DMS114 treated with DMSO at 0.1 percent for 48 hours (cell line): ENCODE results near the gene TMEM151A.

Experiments used
- DNase-seq: peaks from one replicate; lab custom pipeline; 2025; ENCODE audit not compliant: unreplicated experiment; lab: John Stamatoyannopoulos, UW

Gene TMEM151A

DNA sequence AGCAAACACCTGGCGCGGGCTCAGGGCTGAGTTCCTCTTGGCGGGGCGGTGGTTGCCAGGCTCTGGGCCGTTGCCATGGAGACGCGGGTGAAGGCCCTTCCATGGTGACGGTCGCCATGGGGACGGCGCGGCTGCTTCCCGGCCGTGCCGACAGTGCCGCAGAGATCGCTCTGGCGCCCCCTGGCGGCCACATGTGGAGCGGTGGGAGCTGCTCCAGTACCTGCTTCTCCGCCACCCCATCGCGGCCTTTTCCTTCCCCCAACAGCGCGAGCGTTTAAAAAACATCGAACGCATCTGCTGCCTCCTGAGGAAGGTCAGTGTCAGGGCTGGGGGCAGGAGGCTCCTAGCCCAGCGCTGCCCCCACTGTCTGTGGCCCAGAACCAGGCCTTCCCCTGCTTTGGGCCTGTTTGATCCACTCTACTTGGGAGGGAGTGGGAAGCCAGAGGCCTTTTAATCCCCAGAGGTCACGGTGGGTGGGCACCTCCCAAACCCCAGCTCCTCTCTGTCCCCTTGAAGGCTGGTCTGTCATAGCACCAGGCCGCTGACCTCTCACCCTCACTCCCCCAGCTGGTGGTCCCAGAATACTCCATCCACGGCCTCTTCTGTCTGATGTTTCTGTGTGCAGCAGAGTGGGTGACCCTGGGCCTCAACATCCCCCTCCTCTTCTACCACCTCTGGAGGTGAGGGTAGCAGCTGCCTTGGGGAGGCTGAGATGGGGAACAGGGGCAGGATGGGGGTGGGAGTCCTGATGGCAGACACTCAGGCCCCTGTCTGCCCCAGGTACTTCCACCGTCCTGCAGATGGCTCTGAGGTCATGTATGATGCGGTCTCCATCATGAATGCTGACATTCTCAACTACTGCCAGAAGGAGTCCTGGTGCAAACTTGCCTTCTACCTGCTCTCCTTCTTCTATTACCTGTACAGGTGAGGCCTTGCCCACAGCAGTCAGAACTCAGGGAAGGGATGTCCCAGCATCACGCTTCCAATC, 8.9 kb upstream of the TMEM151A start:
- DNase-seq: peak; percentile 82

DNA sequence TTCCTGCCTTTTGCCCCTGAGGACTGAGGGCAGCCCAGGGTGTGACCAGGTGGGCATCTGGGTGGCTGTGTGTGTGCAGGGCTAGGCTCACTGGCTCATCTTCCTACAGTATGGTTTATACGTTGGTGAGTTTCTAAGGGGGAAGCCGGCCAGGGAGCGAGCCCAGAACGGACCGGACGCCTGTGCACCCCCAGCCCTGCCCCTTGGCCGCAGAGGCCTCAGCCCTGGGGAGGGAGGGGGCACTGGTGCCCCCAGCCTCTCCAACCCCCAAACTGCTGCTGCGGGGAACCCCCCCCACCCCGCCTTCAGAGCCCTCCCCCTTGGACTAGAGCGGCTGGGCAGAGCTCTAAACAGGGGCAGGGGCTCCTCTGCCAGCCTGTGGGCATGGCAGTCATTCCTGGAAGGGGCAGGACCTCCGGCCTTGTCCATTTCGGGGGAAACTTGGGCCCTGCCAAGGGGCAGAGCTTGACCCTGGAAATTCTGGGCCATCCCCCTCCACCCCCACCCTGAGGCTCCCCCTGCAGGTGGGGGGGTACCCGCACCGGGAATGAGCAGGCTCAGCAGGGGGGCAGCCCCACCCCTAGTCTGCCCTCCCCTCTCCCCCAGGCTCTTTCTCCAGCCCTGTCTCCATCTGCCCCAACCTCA, 8.1 kb upstream of the TMEM151A start:
- DNase-seq: no peak

DNA sequence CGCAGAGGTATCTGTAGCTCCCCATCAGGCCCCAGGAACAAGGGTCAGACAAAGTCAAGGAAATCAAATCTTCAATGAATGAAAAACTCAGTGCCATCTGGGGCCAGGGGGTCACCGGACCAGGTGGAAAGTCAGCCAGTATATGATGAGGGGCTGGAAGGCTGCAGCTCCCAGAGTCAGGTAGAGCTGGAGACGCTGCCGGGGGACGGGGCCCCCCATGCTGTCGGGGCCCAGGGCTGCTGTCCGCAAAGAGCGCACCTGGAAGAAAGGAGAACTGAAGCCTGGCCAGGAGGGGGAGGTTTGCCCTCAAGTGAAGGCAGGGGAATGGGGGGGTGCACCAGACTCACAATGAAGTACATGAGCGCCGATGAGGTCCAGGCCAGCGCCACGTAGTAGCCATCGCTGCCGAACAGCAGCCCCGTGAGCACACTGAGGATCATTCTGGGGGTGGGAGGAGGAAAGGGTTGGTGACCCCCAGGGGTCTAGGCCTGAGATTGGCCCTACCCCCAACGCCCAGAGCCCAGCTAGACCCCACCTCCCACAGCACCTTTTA, 7.1 kb upstream of the TMEM151A start:
- DNase-seq: no peak

DNA sequence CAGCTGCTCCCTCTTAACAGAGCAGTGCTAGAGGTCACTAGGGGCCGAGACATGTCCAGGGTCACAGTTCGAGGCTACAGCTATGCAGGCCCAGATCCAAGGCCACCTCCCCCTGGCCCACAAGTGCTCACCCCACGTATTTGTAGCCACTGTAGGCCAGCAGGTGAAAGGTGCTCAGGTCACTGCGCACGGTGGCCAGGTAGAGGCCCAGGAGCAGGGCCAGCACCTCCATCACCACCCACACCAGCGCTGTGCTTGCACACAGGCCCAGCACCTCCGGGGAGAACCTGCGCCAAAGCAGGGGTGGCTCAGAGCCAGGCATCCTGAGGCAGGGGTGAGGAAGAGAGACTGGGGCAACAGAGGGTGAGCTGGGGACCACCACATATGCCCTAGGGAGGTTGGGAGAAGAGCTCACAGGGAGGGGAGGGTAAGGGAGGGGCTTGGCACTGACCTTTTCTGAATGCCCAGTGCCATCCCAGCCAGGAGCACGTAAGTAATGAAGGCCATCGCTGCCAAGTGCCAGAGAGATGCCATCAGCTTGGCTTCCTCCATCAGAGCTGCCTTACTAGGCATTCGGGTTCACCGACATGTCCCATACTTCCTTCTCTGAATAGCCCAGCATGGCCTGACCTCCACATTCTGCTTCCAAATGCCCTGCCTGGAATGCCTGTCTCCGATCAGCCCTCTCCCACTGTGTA, 6.3 kb upstream of the TMEM151A start:
- DNase-seq: no peak

DNA sequence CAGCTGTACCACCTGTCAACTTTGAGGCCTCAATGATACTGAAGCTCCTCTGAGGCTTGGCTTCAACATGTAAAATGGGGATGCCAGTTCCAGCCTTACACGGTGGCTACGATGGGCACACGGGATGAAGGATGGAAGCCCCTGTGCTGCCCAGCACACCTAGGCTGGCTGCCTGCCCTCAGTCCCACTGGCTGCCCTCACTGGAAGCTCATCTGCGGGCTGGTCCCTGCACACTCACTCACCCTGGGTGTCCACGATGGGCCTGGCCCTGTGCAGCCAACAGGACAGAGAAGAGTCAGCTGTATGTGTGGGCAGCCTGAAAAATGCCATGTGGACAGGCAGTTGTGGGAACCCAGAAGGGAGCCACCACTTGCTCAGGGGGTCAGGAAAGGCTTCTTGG, 5.0 kb upstream of the TMEM151A start:
- DNase-seq: no peak

DNA sequence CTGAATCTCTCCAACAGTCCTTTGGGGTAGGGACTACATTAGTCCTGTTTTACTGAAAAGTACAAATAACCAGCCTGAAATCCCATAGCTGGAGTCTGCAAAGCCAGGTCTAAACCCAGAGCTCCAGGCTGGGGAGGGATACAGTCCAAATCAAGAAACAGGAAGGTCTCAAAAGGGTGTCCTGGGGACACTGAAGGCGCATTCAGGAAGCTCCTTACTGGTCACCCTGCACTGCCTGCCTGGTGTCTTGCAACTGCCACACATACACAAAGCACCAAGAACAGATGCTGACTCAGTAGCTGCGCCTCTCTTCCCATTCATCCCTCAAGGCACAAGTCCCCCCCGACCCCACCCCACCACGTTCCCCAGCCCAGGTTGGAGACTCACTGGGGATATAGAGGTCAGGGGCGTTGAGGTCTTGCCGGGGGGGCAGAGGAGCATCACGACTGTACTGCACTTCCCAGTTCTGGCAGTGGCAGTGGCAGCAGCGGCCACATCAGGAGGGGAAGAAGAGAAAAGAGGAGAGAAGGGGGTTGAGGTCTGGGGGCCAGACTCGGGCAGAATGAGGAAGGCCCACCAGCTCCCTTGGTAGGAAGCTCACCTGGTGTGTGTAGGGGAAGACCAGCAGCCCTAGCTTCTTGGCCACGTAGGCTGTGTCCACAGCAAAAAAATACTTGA, 4.3 kb upstream of the TMEM151A start:
- no peak for DNase-seq

DNA sequence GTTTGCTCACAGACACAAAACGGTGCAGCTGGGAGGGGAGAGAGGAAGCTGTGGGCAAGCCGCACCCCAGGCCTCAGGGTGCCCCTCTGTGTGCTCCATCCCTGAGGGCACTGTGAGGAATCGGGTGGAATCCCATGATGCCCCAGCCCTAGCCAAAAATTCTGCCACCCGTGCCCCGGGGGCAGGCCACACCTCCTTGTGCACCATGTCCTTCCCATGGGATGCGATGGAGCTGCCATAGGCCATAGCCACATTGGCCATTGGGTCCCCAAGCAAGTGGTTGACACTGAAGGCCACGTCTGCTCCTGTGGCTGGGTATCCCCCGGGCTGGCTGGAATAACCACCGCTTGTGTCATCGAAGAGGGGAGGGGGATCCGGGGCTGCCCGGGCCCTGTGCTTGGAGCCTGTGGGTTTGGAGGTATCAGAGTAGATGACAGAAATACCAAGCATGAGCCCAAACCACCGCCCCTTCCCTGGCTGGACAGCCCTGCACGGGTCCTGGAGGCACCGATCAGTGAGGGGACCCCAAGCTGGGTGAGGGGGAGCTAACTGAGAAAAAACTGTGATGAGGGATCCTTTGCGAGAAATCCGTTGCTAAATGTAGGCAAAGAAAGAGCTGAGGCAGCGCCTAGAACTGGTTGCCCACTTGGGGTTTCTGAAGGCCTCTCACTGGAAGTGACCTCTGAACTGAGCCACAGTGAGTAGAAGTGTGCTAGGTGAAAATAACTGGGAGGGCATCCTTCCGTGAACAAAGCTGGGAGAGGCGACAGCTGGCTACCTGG, 3.6 kb upstream of the TMEM151A start:
- DNase-seq: no peak

DNA sequence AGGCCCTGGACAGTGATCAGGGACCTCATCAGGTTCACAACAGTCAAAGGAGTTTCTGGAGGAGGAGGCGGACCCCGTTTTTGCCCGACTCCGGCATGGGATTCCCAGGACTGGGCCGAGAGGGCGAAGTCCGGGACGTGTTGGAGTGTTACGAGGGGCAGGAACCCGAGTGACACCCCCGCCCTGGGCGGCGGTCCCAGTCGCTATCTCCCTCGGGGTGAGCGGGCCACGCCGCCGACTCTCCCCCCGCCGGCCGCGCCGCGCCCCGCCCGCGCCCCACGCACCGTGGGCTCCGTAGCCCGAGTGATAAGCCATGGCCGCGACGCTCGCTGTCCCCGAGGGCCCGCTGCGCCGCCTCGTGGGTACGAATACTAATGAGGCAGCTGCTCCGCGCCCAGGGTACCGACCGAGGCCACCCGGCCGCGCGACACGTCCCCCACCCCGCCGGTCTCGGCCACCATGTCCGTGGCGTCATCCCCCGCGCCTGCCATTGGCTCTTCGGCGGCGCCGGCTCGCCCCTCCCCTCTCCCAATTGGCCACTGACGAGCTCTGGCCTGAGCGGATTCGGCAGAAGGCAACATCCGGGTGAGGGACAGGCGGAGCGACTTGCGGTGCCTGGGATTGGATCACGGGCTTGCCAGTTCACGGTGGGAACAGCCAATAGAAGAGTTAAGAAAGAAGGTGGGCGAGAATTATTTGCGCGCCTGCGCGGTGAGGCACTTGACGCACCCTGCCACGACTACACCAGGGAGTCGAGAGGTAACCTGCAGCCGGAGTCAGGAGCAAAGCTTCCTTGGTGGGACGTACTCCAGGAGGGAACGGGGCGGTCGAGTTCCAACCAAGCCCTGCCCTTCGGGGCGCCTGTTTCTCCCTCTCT, 2.8 kb upstream of the TMEM151A start, which contains the start of gene YIF1A:
YIF1A (minus strand) TSS at position 473 of the 877 bp plus-strand sequence; CDS start at position 315, 158 bp downstream.
- peak; percentile 99 for DNase-seq

DNA sequence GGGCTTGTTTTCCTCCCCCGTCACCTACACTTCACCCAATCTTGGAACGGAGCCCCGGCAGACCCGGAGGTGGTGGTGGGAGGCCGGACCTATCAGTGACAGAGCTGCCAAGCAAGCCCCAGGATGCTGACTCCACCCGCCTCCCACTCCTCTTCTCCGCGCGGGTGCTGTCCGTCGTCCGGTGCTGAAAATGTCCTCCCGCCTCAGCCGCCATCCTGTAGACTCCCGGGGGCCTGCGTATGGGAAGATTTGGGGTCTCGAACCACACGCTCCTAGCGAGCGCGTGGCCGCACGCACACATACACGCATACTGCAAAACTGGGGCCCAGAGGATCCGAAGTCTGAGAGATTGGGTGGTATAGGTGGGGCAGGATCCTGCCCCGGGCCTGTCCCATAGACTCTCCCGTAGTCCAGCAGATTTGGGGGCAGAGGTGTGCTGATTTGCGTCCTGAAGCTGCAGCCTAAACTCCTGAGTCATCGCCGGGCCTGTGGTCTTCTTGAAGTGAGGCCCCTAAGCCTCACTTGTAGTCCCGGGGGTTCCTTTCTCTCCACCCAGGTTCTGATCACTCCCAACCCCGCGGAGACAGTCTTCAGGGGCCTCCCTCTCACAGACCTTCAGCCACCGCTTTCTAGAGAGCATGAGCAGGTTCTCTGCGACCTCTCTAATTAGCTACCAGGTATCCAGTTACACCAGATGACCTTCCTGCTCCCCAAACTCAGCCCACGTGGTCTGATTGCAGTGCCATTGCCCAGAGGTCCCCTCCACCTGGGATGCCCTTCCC, 2.0 kb upstream of the TMEM151A start:
- no peak for DNase-seq

DNA sequence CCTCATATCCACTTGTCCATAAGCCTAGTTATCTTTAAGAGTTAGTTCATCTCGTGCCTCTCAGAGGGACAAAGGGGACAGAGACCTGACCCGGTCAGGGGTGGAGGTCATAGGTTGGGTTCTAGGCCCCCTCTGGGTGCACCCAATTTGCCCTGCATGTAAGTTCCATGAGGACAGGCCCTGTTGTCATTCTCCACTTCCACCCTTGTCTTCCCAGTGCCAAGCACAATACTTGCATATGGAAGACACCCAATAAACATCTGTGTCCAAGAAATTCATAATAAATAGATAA, 1.4 kb upstream of the TMEM151A start:
- no peak for DNase-seq

DNA sequence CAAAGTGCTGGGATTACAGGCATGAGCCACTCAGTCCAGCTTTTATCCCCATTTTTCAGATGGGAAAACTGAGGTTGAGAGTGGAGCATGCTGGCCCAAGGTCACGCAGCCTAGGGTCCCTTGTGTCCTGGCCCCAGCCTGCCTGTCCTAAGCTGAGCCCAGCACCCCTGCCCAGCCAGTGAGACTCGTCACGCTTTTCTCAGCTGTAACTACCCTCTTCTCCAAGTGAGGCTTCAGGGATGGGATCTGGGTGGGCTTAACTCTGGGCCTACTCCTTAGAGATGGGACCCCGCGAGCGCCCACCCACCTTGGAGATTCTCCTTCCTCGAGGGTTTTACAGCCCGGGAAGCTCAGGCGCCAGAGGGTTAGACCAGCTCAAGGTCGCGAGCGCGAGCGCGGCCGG, 390 bp upstream of the TMEM151A start:
- no peak for DNase-seq

DNA sequence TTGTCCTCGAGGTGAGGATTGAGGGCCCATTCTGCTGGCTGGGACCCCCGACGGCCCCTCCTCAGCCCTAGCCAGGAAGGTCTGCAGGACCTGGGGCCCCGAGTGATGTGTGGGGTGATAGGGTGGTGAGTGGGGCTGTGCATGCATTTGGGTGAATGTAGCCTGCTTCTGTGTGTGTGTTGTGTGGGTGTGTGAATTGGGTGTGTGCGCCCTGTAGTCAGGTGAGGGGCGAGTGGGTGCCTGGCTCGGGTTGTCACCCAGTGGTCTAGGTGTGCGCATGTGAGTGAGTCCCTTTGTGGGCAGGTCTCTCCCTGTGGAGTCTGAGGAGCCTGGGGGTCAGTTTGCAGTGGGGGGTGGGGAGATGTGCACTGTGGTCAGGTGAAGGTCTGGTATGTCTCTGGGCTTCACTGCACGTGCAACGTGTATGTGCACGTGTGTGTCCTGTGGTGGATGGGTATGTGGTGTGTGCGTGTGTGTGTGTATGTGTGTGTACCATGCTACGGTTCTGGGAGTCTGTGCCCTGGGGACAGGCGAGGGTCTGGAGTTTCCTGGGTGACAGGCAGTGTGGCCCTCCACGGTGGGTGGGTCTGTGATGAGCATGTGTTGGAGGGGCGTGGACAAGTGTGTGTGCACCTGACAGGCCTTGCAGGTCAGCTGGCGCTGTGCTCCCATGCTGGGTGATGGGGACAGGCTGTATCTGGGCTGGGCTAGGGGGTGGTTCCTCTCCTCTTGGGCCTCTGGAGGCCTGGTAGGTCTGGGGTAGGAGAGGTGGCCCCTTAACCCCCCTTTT, 1.0 kb downstream of the TMEM151A start:
- no peak for DNase-seq

DNA sequence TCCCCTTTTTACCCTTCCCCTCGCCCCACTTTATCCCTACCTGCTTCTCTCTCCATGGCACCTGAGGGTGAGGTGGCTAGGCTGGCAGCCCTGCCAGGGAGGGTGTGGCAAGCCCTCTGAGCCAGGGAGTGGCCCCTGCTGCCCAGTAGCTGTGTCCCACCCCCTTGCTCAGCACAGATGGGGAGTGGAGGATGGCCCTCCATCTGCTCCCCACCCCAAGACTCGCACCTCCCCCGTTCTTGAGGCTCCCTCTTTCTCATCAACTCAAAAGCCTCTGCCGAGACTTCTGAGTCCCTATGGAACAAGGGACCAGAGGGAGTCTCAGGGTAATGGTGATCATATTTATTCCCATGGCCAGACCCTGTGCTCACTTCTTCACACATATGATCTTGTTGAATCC, 1.7 kb downstream of the TMEM151A start:
- no peak for DNase-seq

DNA sequence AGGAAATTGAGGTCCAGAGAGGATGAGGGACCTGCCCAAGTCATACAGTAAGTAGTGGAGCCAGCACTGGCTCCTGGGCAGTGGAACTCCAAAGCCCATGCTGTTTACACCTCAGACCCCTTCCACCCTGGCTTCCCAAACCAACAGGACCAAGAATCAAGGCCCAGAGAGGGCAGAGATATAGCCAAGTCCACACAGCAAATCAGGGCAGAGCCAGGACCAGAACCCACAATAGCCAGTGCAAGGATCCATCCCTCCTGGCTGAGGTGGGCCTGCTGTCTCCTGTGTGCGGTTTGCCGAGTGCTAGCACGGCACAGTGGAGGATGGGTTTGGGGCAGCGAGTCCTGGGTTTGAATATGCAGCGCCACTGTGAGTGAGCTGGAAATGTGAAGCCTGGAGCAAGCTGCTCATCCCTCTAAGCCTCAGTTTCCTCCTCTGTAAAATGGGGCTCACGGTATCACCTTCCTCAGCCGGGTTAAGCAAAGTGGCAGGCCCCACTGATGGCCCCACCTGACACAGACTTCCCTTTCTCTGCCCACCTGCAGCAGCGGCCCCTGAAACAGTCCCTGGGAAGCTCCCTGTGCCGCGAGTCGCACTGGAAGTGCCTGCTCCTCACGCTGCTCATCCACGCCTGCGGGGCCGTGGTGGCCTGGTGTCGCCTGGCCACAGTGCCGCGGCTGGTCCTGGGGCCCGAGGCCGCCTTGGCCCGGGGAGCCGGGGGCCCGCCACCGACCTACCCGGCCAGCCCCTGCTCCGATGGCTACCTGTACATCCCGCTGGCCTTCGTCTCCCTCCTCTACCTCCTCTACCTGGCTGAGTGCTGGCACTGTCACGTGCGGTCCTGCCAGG, 2.3 kb downstream of the TMEM151A start:
- DNase-seq: no peak

DNA sequence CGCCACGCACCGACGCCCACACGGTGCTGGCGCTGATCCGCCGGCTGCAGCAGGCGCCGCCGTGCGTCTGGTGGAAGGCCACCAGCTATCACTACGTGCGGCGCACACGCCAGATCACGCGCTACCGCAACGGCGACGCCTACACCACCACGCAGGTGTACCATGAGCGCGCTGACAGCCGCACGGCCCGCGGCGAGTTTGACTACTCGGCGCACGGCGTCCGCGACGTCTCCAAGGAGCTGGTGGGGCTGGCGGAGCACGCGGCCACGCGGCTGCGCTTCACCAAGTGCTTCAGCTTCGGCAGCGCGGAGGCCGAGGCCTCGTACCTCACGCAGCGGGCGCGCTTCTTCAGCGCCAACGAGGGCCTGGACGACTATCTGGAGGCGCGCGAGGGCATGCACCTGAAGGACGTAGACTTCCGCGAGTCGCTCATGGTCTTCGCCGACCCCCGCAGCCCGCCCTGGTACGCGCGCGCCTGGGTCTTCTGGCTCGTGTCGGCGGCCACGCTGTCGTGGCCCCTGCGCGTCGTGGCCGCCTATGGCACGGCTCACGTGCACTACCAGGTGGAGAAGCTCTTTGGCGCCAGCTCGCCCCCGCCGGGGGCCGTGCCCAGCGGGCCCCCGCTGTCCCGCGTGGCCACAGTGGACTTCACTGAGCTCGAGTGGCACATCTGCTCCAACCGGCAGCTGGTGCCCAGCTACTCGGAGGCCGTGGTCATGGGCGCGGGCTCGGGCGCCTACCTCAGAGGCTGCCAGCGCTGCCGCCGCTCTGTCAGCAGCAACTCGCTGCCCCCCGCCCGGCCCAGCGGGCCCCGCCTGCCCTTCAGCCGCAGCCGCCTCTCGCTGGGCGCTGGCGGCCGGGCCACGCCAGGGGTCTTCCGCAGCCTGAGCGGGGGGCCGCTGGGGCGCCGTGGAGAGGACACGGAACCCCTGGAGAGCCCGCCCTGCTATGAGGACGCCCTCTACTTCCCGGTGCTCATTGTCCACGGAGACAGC, 3.2 kb downstream of the TMEM151A start:
- no peak for DNase-seq

DNA sequence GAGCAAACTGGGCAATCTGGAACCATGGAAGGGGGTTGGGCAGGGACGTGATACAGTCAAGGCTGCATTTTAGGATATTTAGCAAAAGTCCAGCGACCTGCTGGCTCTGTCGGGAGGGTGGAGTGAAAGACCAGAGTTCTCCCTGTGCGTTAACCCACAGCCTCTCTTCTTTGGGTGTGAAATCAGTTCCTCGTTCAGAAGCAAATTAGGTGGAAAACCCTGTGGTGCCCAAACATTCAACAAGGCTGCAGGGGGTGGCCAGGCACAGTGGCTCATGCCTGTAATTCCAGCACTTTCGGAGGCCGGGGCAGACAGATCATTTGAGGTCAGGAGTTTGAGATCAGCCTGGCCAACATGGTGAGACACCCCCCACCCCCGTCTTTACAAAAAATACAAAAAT, 5.9 kb downstream of the TMEM151A start:
- no peak for DNase-seq
